K562 (cell line): ENCODE measurements around the gene FDPS. TPM values are rescaled to one million over a fixed set of nuclear protein-coding genes. Genes with fewer than 3 reads are reported as not detected.
A peak's percentile ranks its signal among the peaks of the same experiment; 100 is the strongest.

Experiments
- CCNT2 ChIP-seq: IDR thresholded peaks from 2 replicates; pipeline ENCODE4 v1.6.1; 2011; ENCODE audit warnings: borderline replicate concordance, low read depth, mild to moderate bottlenecking, moderate library complexity, mixed read lengths, low read length; ENCODE audit not compliant: insufficient read length; ENCODE audit errors: extremely low read depth
- CHD7 ChIP-seq: fragments of 200-600 bp; sonication (generic); IDR thresholded peaks from one replicate; pipeline ENCODE4 v1.6.1; 2012; ENCODE audit warnings: mild to moderate bottlenecking, low read depth, low read length, inconsistent platforms
- CREBBP ChIP-seq: IDR thresholded peaks from one replicate; pipeline ENCODE4 v1.6.1; 2012; ENCODE audit warnings: low read depth, mild to moderate bottlenecking, control low read depth, inconsistent platforms, low read length
- ESRRB ChIP-seq: fragments of 250-450 bp; sonication (Bioruptor Pico); IDR thresholded peaks from 2 replicates; pipeline ENCODE4 v1.5.0; 2020; ENCODE audit warnings: mild to moderate bottlenecking, moderate library complexity, borderline replicate concordance
- KAT2B ChIP-seq: IDR thresholded peaks from one replicate; pipeline ENCODE4 v1.6.1; 2012; ENCODE audit warnings: low read depth, mild to moderate bottlenecking, control low read depth, inconsistent platforms, low read length, moderate library complexity
- KHSRP ChIP-seq: fragments of 450-650 bp; IDR thresholded peaks from 2 replicates; pipeline ENCODE4 v1.6.1; 2017
- SRSF7 ChIP-seq: fragments of 200-400 bp; formaldehyde crosslinking; optimal IDR thresholded peaks from 2 replicates; pipeline ENCODE3; 2017; ENCODE audit warnings: mild to moderate bottlenecking, low read depth, low read length
- TAL1 ChIP-seq: fragments of 450-650 bp; IDR thresholded peaks from 2 replicates; pipeline ENCODE4 v1.6.1; 2016; ENCODE audit warnings: mild to moderate bottlenecking
- TRIM28 ChIP-seq: fragments of 450-650 bp; IDR thresholded peaks from 2 replicates; pipeline ENCODE4 v1.6.1; 2017
- ZBTB26 ChIP-seq: fragments of 450-650 bp; formaldehyde crosslinking; IDR thresholded peaks from 2 replicates; pipeline ENCODE4 v1.4.0; 2022; ENCODE audit warnings: missing genetic modification characterization
- ZBTB9 ChIP-seq: fragments of 450-650 bp; formaldehyde crosslinking; IDR thresholded peaks from 2 replicates; pipeline ENCODE4 v1.4.0; 2020; ENCODE audit warnings: mild to moderate bottlenecking, moderate library complexity
- ZNF239 ChIP-seq: fragments of 250-450 bp; sonication (Bioruptor Pico); IDR thresholded peaks from 2 replicates; pipeline ENCODE4 v1.4.0; 2020; ENCODE audit warnings: mild to moderate bottlenecking
- ZNF263 ChIP-seq: sonication (generic); formaldehyde crosslinking; IDR thresholded peaks from 2 replicates; pipeline ENCODE4 v1.8.0; 2022; ENCODE audit warnings: mild to moderate bottlenecking, missing genetic modification reagents, borderline replicate concordance
- polyA plus RNA-seq, 8 experiments: library from polyadenylated mRNA; depleted of rRNA in 4 of 8; stranded (reverse) in 5 of 8; unstranded in 3 of 8; fragments of >200 nt; fragmentation: Nextera tagmentation in 2 of 8; fragmentation: Illumina TruSeq in 1 of 8; extraction: Ambion mirVana in 2 of 8; extraction: Trizol in 1 of 8; gene quantifications; 2 replicates each; pipeline versions ENCODE4 v1.2.1 to v1.2.3, GENCODE V29; 2011 to 2014; ENCODE audit warnings: inconsistent platforms in 1 of 8, missing spikeins in 1 of 8
- total RNA-seq, 7 experiments: library from RNA; depleted of rRNA in 6 of 7; stranded (reverse); fragments of >200 nt in 6 of 7; fragmentation: Illumina TruSeq in 2 of 7; extraction: Trizol in 2 of 7; gene quantifications; 2 replicates each; pipeline versions ENCODE4 v1.2.1 to v1.2.3, GENCODE V29; 2011 to 2021; ENCODE audit warnings: low replicate concordance in 1 of 7
- TF ChIP-seq, protein P1 (sequence below), 2 experiments: fragments of 450-650 bp in 1 of 2; sonication (generic) in 1 of 2; formaldehyde crosslinking in 1 of 2; IDR thresholded peaks in 1 of 2; conservative IDR thresholded peaks in 1 of 2; 2 replicates each; pipeline versions ENCODE4 v1.6.1 to v1.8.1; 2016 to 2023; ENCODE audit warnings: mild to moderate bottlenecking in 2 of 2, moderate library complexity in 2 of 2, inconsistent platforms in 1 of 2, missing genetic modification reagents in 1 of 2

Gene FDPS
- total and polyA plus RNA-seq, 9 of the 15 experiments (the other 6 are each of a cell fraction or from before 2014, with no cell fraction given): 247 to 884 (median 360) TPM

GRCh38 chr1:155301342-155301841 is 7.3 kb upstream of the FDPS start, which contains the start of gene PKLR (continued):
- TF ChIP-seq KAT2B (no peak), CHD7 (no peak), ESRRB (no peak), ZBTB9 (CRISPR knock-in tag) (no peak), ZBTB26 (CRISPR knock-in tag) (no peak), KHSRP (no peak), CREBBP (no peak), CCNT2 (no peak), TAL1 (peak; percentile 74), ZNF239 (CRISPR knock-in tag) (no peak), ZNF263 (CRISPR knock-in tag) (no peak), SRSF7 (no peak), TRIM28 (no peak)
- TF ChIP-seq, protein P1, sequence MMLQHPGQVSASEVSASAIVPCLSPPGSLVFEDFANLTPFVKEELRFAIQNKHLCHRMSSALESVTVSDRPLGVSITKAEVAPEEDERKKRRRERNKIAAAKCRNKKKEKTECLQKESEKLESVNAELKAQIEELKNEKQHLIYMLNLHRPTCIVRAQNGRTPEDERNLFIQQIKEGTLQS (IDR thresholded peaks at IDR 0.05): no peak
- TF ChIP-seq, protein P1 (CRISPR knock-in tag; conservative IDR thresholded peaks at IDR 0.05): no peak
